Stimulated activated CD4-positive, alpha-beta T cell treated with anti-CD3 and anti-CD28 coated beads, Interleukin-12 subunit alpha, Interleukin-12 subunit beta, amount 100 ng/mL, for 48 hours (primary cell): ENCODE results near the gene CHST11.

Source experiments
- DNase-seq, 3 donors: peaks; one replicate each; pipeline ENCODE4 v3.0.0-alpha.2; 2020; ENCODE audit warnings: low read depth in 2 of 3, low spot score in 1 of 3

The CHST11 gene

DNA sequence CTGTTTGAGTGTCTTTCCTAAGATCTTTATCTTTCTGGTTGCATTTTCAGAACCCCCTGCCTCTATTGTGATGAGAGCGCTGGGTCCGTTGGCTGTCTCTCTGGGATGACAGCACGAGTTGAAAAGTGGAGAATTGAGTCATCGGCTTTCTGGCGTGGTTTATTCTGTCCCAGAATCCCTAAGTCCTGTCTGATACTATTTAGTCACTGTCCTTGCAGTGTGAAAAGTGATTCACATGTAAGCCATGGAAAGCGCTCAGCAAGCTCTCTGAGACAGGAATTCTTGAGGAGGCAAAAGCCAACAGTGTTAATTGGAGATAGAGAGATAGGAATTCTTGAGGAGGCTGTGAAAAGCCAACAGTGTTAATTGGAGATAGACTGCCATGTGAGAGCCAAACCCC is 121.7 kb downstream of the CHST11 start:
- DNase-seq = peak in 2 of 3 donors; percentile 46 to 49

- no peak for DNase-seq
Measured at GRCh38 chr12:104579718-104580495, 123.2 kb downstream of the CHST11 start.

DNA sequence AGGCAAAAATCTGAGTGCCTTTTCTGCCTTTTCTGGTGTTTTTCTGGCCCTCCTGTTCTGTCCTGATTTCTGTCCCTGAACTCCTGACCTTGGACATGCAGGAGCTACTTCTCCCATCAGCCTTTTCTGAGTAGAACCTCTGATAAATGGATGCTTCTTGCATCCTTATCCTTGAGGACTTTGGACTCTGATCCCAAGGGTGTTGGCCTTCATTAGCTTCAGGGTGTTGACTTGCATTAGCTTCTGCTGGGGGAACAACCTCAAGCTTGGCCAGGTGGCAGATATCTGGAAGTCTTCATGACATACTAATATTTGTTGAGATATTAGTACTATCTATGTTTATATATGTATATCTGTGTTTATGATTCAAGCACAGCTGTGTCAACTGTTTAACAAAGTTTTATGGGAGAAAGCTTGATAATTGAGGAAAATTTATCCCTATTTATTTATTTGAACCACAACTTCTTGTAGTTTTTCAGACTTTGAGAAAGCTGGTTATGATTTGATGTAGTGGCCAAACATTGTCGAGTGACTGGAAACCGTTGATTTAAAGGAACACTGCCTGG is 124.3 kb downstream of the CHST11 start:
- DNase-seq = no peak

GRCh38 chr12:104582739-104583138 is 126.0 kb downstream of the CHST11 start:
- DNase-seq = no peak

DNA sequence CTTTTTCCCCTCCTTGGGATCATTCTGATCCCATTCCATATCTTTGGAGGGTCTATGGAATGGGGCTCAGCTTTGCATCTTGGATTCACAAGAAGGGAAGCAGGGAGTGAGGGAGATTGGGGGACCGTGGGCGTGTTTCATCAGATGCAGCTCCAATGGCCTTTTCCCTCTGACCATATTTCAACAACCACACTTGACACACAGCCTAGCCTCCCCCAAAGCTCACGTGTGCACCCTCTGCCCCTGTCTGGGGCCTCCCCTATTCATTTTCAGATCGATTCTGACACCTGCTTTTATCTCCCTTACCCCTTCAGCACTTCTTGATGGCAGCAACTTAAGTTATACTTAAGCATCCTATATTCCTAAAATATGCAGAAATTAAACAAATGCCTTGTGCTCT is 126.6 kb downstream of the CHST11 start:
- no peak for DNase-seq

DNA sequence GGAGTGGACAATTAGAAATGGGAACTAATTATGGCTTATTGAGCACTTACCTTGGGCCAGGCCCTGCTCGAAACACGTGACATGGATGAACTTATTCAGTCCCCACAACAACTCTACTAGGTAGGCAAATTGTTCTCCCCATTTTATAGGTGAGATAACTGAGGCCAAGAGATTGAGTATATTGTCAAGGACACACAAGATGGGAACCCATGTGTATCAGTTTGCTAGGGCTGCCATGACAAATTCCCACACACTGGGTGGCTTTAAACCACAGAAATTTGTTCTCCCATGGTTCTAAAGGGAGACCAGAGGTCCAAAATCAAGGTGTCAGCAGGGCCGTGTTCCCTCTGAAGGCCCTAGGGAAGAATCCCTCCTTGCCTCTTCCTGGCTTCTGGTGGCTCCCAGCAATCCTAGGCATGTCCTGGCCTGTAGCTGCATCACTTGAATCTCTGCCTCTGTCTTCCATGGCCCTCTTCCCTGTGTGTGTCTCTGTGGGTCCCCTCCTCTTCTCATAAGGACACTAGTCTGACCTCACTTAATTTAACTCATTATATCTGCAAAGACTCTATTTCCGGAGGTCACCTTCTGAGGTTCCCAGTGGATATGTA is 128.8 kb downstream of the CHST11 start:
- DNase-seq = no peak

DNA sequence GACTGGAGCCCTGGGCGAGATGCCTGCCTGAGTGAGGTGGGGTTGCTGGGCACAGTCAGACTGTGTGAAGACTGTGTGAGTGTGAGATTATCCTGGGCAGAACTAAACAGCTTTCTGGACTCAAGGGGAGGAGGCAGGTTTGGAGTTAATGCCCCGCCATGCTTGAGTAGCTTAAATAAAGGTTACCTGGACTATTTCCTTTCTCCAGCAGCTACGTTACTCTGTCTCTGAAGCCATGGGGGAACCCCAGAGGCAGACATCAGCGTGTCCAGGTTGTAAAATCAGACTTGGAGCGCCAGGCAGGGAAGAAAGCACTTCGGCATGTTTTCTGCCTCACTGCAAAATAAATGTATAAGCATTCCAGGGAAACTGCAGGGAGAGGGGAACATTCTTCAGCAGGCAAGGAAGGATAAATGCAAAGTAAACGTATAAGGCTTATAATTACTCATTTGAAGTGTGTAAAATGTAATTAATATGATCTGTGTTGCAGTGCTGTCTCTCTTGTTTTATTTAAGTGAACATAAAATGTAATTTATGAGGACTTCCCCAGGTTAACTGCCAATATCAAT is 129.7 kb downstream of the CHST11 start:
- DNase-seq = no peak

DNA sequence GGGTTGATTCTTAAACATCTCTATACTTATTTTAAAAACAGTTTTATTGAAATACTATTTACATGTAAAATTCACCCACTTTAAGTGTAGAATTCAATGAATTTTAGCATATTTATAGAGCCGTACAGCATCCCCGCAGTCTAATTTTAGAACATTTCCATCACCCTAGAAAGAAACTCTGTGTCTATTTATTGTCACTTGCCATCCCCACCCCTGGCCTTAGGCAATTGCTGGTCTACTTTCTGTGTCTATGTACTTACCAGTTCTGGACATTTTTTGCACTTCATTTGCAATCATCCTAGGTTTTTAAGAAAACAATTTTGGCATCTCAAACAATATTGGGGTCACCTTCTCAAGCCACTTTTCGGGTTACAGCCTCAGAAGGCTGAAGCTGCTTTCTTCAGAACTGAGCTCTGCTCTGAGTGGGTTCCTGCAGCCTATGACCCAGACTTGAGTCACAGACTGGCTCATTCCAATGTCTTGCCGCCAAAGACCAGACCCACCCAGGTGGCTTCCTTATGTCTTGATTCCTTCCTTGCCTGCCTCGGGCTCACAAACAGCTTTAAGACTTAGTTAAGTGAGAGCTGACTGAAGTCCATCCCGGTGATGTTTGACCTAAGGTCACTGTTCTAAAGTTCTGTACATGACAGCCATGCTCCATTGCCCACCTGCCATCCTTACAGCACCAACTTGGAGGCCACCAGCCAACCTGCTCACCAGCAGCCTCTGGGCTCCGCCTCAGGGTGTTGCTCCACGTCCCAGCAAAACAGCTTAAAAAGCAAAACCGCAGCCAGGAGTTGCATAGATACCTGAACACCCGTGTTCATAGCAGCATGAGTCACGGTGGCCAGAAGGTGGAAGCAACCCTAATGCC is 131.5 kb downstream of the CHST11 start:
- no peak for DNase-seq

DNA sequence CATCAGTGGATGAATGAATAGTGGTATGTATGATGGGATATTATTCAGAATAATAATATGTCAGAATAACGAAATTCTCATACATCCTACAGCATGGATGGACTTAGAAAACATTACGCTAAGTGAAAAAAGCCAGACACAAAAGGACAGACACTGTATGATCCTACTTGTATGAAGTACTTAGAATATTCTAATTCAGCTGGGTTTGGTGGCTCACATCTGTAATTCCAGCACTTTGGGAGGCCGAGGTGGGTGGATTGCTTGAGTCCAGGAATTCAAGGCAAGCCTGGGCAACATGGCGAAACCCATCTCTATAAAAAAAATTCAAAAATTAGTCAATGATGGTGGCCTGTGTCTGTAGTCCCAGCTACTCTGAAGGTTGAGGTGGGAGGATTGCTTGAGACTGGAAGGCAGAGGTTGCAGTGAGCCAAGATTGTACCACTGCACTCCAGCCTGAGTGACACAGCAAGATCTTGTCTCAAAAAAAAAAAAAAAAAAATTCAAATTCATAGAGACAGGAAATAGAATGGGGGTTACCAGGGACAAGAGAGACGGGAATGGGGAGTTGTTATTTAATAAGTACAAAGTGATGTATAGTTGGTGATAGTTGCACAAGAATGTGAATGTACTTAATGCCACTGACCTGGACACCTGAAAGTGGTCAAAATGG is 132.3 kb downstream of the CHST11 start:
- DNase-seq = no peak

DNA sequence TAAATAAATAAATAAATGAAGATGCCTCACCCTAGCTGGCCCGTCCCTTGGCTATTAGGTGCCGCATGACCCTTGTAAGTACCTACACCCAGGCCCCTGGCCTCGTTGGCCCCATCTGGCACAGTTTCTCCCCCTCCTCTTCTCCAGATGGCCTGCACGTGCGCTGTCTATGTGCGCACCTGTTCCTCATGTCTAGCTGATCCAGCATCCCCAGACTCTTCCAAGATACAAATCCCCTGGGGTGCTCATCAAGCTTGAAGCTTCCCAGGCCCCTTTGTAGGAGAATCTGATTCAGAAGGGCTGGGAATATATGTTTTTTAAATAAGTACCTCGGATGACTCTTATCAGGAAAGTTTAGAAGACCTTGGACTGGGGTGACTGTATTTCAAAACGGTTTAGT is 133.3 kb downstream of the CHST11 start:
- DNase-seq = no peak

GRCh38 chr12:104591257-104591885 is 134.6 kb downstream of the CHST11 start:
- DNase-seq = no peak

- DNase-seq = no peak
Measured at GRCh38 chr12:104593482-104593881, 136.7 kb downstream of the CHST11 start.

GRCh38 chr12:104596134-104596799 is 139.5 kb downstream of the CHST11 start:
- no peak for DNase-seq

- no peak for DNase-seq
Measured at GRCh38 chr12:104596898-104597843, 140.4 kb downstream of the CHST11 start.

- DNase-seq = no peak
Measured at GRCh38 chr12:104598342-104599271, 141.9 kb downstream of the CHST11 start.

- no peak for DNase-seq
Measured at GRCh38 chr12:104599272-104600035, 142.7 kb downstream of the CHST11 start.
